Activated CD8-positive, alpha-beta T cell treated with anti-CD3 and anti-CD28 coated beads, Interleukin-2, amount 10 ng/mL, durations not matched to agents 7 days and 5 days (primary cell): Measurements from ENCODE around the gene RUNX1. TPM values are rescaled to one million over a fixed set of nuclear protein-coding genes. Genes with fewer than 3 reads are reported as not detected.

Experiments used
- ATAC-seq: fragments of 150-1000 bp; cut with Tn5 transposase; one replicate; pipeline ENCODE4 v1.10.0; 2021; ENCODE audit warnings: moderate library complexity
- CTCF ChIA-PET: fragments of 350-600 bp; sonication (Branson Sonifier 250); formaldehyde crosslinking; loops from one replicate; lab custom pipeline; 2021; ENCODE audit warnings: antibody characterized with exemption; lab: Charles Lee
- POLR2A ChIA-PET: fragments of 350-600 bp; sonication (Branson Sonifier 250); formaldehyde crosslinking; loops from one replicate; lab custom pipeline; 2021; ENCODE audit warnings: antibody characterized with exemption; lab: Charles Lee
- DNase-seq: peaks from one replicate; pipeline ENCODE4 v3.0.0-alpha.2; 2020
- H3K27ac Mint-ChIP-seq: one replicate; pipeline ENCODE4 v1.8.0; 2021; ENCODE audit warnings: mild to moderate bottlenecking, mixed read lengths
- H3K27me3 Mint-ChIP-seq: one replicate; pipeline ENCODE4 v1.8.0; 2021; ENCODE audit warnings: low read depth, mixed read lengths
- H3K36me3 Mint-ChIP-seq: one replicate; pipeline ENCODE4 v1.8.0; 2021; ENCODE audit warnings: low read depth, mixed read lengths
- H3K4me1 Mint-ChIP-seq: one replicate; pipeline ENCODE4 v1.8.0; 2021; ENCODE audit warnings: low read depth, mixed read lengths
- H3K4me3 Mint-ChIP-seq: one replicate; pipeline ENCODE4 v1.8.0; 2021; ENCODE audit warnings: mild to moderate bottlenecking, mixed read lengths
- H3K9me3 Mint-ChIP-seq: one replicate; pipeline ENCODE4 v1.8.0; 2022; ENCODE audit warnings: mixed read lengths; ENCODE audit not compliant: insufficient read depth
- total RNA-seq, 2 experiments: library from RNA; stranded (reverse); gene quantifications; one replicate each; pipeline ENCODE4 v1.2.3, GENCODE V29; 2021

RUNX1 gene
- total RNA-seq, 2 experiments from 2014 or later = 10.4 to 10.6 TPM

DNA sequence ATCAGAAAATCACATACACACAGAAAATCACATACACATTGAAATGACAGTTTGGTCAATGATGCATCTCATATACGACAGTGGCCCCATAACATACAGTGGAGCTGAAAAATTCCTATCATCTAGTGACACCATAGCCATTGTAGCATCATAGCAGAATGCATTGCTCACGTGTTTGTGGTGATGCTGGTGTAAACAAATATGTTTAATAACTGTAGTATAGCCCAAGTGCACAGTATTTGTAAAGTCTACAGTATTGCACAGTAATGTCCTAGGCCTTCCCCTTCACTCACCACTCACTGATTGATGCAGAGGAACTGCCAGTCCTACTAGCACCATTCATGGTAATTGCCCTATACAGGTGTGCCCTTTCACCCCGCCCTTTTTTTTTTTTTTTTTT lies 30.1 kb upstream of the RUNX1 start:
- no peak for DNase-seq
- CTCF ChIA-PET = no interaction called here
- Mint-ChIP-seq H3K36me3 (no peaks in the 10 kb centered on the region), H3K9me3 (no peaks in the 10 kb centered on the region), H3K27me3 (peaks cover 9% of the 10 kb centered on the region), H3K4me1 (no peaks in the 10 kb centered on the region), H3K4me3 (no peak overlapping the region), H3K27ac (no peak overlapping the region)
- no peak for ATAC-seq
- POLR2A ChIA-PET = no interaction called here

DNA sequence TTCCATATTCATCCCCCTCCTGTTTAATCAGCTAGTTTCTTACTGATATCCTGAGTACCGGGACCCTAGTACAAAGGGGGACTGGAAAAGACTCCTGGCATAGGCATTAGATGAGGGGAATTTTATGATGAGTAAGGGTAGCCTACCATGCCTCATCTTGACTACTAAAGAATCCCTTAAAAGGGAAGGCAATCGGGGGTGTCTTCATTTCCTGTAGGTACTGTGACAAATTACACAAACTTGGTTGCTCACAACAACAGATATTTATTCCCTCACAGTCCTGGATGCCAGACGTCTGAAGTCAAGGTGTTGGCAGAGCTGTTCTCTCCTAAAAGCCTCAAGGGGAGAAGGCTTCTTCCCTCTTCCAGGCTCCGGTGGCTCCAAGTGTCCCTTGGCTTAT lies 28.9 kb upstream of the RUNX1 start:
- no peaks in the 10 kb centered on the region for H3K36me3 Mint-ChIP-seq
- DNase-seq (no peak), ATAC-seq (no peak)
- POLR2A ChIA-PET = no interaction called here
- peaks cover 9% of the 10 kb centered on the region for H3K27me3 Mint-ChIP-seq
- H3K4me1 Mint-ChIP-seq = no peaks in the 10 kb centered on the region
- no peak overlapping the region for H3K27ac Mint-ChIP-seq
- no peaks in the 10 kb centered on the region for H3K9me3 Mint-ChIP-seq
- H3K4me3 Mint-ChIP-seq = no peak overlapping the region
- CTCF ChIA-PET = no interaction called here

DNA sequence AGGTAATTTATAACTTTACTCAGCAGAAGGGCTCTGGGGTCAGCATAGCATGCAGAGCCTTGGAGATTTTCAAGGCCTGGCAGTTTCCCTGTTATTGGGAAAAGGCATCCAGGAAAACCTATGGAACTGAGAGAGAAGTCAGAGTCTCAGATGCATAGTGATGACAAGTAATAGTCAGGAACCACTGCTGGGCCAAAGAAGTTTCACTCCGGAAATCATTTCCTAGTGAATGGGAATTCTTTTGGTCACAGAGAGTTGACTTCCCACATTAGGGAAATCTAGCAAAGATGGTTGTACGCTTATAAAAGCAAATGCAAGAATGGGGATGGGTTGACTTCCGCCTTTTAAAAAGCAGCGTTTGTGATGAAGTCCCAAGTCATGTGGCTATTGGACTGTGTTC lies 28.4 kb upstream of the RUNX1 start:
- Mint-ChIP-seq H3K9me3 (no peaks in the 10 kb centered on the region), H3K36me3 (no peaks in the 10 kb centered on the region), H3K27me3 (peaks cover 9% of the 10 kb centered on the region), H3K27ac (no peak overlapping the region), H3K4me3 (no peak overlapping the region), H3K4me1 (no peaks in the 10 kb centered on the region)
- CTCF ChIA-PET = no interaction called here
- DNase-seq (no peak), ATAC-seq (no peak)
- POLR2A ChIA-PET = no interaction called here

DNA sequence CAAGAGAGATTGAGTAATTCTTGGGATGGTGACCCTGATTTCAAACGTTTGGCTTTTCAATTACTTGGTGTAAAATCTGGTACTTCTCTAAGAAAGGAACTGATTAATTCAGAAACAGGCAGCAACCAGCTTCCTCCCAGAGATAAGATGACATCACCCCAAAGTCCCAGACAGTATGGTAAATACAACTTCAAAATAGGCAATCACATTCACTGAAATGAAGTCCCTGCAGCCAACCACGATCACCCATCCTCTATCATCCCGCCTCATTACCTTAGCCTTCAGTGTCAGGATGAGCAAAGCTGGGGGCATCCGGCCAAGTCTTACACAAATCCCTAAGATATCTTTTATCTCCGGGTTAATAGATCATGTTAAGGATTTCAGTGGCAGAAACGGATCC lies 26.4 kb upstream of the RUNX1 start:
- DNase-seq (no peak), ATAC-seq (no peak)
- H3K36me3 Mint-ChIP-seq = no peaks in the 10 kb centered on the region
- ChIA-PET POLR2A (no interaction called here), CTCF (interaction anchor here (0.9 kb wide), 1 partner anchor 27 kb away, joined by 3 read pairs; no protein-coding TSS in a partner anchor)
- peaks cover 1% of the 10 kb centered on the region for H3K27me3 Mint-ChIP-seq
- H3K4me1 Mint-ChIP-seq = no peaks in the 10 kb centered on the region
- H3K9me3 Mint-ChIP-seq = no peaks in the 10 kb centered on the region
- H3K4me3 Mint-ChIP-seq = no peak overlapping the region
- no peak overlapping the region for H3K27ac Mint-ChIP-seq

DNA sequence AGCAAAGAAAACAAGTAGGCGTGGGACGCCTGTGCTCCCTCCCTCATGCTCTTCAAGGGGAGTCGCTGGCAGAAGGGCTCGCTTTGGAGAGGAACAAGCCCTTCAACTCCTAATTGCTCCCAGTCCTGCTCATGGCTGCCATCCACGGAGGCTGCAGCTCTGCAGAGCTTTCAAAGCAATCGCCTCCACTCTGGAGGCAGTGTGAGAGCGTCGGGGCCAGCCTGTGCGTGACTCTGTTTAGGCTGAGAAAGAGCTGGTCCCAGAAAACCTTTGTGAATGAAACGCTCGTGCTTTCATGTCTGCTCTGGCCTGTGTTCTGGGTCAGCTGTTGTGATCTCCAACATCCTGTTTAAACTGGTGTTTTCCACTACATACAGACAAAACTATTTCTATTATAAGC lies 23.9 kb upstream of the RUNX1 start:
- ATAC-seq (no peak), DNase-seq (no peak)
- Mint-ChIP-seq H3K27ac (no peak overlapping the region), H3K4me3 (no peak overlapping the region), H3K4me1 (no peaks in the 10 kb centered on the region), H3K9me3 (no peaks in the 10 kb centered on the region), H3K27me3 (no peaks in the 10 kb centered on the region), H3K36me3 (no peaks in the 10 kb centered on the region)
- CTCF ChIA-PET = no interaction called here
- POLR2A ChIA-PET = no interaction called here

DNA sequence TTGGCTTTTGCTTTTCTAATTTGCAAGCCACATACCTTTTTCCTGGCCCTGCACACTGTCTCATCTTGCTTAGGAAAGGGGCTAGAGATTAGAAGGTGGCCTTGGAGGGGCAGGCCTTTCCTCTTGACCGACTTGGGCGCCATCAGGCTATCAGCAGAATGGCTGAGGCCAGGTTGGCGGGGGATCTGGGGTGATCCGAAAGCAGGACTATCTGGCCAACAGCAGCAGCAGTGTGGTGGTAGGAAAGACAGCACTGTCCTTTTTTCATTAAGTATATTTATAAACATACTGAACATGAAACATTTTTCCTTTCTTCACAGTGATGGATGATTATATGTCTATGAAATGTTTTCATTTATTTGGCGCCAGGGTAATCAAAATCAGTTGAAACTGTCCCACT lies 23.5 kb upstream of the RUNX1 start:
- H3K27me3 Mint-ChIP-seq = no peaks in the 10 kb centered on the region
- no peak overlapping the region for H3K27ac Mint-ChIP-seq
- no peak overlapping the region for H3K4me3 Mint-ChIP-seq
- no peaks in the 10 kb centered on the region for H3K9me3 Mint-ChIP-seq
- H3K4me1 Mint-ChIP-seq = no peaks in the 10 kb centered on the region
- no peaks in the 10 kb centered on the region for H3K36me3 Mint-ChIP-seq
- ChIA-PET POLR2A (no interaction called here), CTCF (no interaction called here)
- no peak for ATAC-seq
- DNase-seq = no peak

DNA sequence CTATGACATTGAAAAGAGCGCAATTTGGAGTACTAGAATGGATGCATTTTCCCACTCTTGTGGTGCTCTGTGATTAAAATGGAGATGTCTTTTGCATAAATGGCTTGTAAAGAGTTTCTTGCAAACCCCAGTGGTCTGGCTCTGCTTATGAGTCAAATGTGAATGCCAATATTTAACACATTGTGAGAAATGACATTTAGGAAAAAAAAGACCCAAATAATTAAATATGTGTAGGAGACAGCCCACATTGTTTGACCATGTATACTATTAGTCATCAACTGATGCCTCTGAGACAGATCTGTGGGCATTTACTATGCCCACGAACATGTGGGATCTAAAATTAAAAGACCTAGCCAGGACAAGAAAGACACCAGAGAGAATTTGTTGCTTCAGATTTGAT lies 22.2 kb upstream of the RUNX1 start:
- ATAC-seq = no peak

DNA sequence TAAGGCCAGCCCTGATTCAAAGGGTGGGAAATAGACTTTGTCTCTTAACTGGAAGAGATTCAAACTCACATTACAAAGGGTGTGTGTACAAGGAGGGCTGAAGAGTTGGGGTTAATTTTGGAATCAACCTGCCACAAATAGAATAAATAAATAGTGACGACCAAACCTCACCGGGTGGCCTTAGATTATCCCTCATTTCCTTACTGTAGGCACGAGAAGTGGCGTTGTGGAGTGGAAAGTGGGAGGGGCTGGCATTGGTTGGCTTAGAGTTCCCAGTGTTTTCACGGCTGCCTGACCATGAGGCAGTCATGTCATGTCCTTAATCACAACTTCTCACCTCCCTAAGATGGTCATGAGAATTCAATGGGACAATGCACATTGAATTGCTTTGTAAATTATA lies 21.3 kb upstream of the RUNX1 start:
- CTCF ChIA-PET = no interaction called here
- H3K9me3 Mint-ChIP-seq = no peaks in the 10 kb centered on the region
- POLR2A ChIA-PET = interaction anchor here (0.6 kb wide), 1 partner anchor 54 kb away, joined by 3 read pairs; no protein-coding TSS in a partner anchor

More for the DNA sequence above, 22.2 kb upstream of the RUNX1 start:
- ChIA-PET POLR2A (no interaction called here), CTCF (no interaction called here)
- H3K27me3 Mint-ChIP-seq = peaks cover 3% of the 10 kb centered on the region
- no peaks in the 10 kb centered on the region for H3K36me3 Mint-ChIP-seq
- H3K27ac Mint-ChIP-seq = no peak overlapping the region
- H3K4me3 Mint-ChIP-seq = no peak overlapping the region
- no peaks in the 10 kb centered on the region for H3K4me1 Mint-ChIP-seq
- H3K9me3 Mint-ChIP-seq = no peaks in the 10 kb centered on the region
- DNase-seq = no peak

DNA sequence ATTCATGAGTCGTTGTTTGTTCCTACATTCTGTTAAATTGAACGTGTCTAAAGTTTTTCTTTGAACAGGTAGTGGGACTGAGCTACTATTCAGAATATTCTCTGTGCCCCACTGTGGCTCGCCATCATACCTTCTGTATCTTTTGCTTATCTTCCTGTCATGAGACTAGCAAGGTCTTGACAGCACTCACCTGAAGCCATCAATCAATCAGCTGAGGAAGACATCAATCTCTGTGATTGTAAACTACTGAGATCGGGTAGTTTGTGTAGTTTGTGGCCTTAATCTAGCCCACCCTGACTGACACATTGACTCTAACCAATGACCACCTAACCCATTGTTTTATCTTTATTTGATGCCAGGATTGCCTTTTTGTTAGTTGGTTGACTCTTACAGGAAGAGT lies 17.7 kb upstream of the RUNX1 start:
- DNase-seq (no peak), ATAC-seq (no peak)
- CTCF ChIA-PET = interaction anchor here (1.2 to 1.6 kb wide), 3 partner anchors 9 to 334 kb away, joined by 4 to 5 read pairs (median 5); no protein-coding TSS in a partner anchor
- POLR2A ChIA-PET = no interaction called here
- Mint-ChIP-seq H3K36me3 (no peaks in the 10 kb centered on the region), H3K9me3 (no peaks in the 10 kb centered on the region), H3K27me3 (peaks cover 3% of the 10 kb centered on the region), H3K4me1 (no peaks in the 10 kb centered on the region), H3K4me3 (no peak overlapping the region), H3K27ac (no peak overlapping the region)

More for the DNA sequence above, 21.3 kb upstream of the RUNX1 start:
- Mint-ChIP-seq H3K27me3 (peaks cover 3% of the 10 kb centered on the region), H3K4me3 (no peak overlapping the region), H3K36me3 (no peaks in the 10 kb centered on the region), H3K4me1 (no peaks in the 10 kb centered on the region), H3K27ac (no peak overlapping the region)
- DNase-seq (no peak), ATAC-seq (no peak)

DNA sequence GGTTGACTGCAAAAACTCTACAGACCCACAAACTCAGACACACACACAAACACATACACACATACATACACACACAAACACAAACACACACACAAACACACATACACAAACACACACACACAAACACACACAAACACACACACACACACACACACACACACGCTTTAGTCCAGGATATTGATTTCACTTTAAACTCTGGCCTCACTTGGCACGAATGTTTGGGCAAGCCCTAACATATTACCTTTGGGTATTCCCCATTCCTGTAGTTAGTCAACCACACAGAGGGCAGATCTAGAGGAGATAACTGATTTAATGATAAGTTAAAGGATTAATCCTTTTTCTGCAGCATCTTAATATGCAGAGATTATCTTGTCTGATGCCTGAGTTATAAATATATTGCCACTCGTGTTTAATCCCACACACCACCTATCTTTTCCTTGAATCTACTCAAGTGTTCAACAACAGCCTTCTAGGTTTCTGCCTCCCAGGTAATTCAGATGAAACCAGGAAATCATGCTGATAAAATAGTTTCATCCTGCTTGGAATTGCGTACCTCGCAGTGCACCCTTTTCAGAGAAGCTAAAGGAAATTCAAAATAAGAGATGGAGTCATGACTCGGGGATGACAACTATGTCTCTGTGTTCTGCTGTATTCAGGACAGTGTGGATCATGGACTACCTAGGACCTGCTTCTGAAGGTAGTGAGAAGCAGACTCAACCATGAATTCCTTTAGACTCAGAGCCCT lies 14.5 kb upstream of the RUNX1 start:
- ChIA-PET POLR2A (no interaction called here), CTCF (no interaction called here)
- Mint-ChIP-seq H3K4me1 (peaks cover 5% of the 10 kb centered on the region), H3K27me3 (peaks cover 22% of the 10 kb centered on the region), H3K36me3 (no peaks in the 10 kb centered on the region), H3K9me3 (no peaks in the 10 kb centered on the region), H3K27ac (no peak overlapping the region), H3K4me3 (no peak overlapping the region)
- DNase-seq (no peak), ATAC-seq (no peak)

DNA sequence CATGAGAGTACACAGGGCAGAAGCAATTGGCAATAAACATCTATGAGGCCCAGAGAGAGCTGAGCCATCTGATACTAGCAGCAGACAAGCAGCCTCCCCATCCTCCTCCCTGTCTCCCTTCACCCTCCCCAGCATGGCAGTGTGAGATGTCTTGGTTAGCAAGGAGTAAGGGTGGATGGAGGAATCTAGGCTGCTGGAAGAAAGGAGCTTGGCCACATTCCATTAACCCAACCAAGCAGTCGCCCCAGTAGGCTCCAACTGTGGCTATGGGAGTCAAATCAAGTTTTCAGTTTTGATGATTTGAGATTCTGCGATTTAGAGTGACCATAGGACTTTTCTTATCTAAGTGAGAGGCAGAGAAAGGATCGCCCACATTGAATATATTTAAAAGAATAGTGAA lies 12.9 kb upstream of the RUNX1 start:
- POLR2A ChIA-PET = no interaction called here
- Mint-ChIP-seq H3K27ac (no peak overlapping the region), H3K27me3 (peaks cover 30% of the 10 kb centered on the region), H3K4me3 (no peak overlapping the region), H3K9me3 (no peaks in the 10 kb centered on the region), H3K4me1 (peaks cover 13% of the 10 kb centered on the region), H3K36me3 (no peaks in the 10 kb centered on the region)
- CTCF ChIA-PET = no interaction called here
- ATAC-seq (no peak), DNase-seq (no peak)

DNA sequence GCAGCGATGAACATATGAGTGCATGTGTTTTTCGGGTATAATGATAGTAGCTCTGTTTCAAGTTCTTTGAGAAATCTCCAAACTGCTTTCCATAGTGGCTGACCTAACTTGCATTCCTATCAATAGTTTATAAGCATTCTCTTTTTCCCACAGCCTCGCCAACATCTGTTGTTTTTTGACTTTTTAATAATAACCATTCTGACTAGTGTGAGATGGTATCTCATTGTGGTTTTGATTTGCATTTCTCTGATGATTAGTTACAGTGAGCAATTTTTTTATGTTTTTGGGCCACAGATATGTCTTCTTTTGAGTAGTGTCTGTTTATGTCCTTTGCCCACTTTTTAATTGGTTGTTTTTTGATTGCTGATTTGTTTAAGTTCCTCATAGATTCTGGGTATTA lies 10.6 kb upstream of the RUNX1 start:
- Mint-ChIP-seq H3K27me3 (peaks cover 34% of the 10 kb centered on the region), H3K27ac (no peak overlapping the region), H3K36me3 (no peaks in the 10 kb centered on the region), H3K4me1 (peaks cover 14% of the 10 kb centered on the region), H3K4me3 (no peak overlapping the region), H3K9me3 (no peaks in the 10 kb centered on the region)
- no peak for ATAC-seq
- CTCF ChIA-PET = no interaction called here
- DNase-seq = no peak
- POLR2A ChIA-PET = interaction anchor here (0.5 kb wide), 1 partner anchor 57 kb away, joined by 3 read pairs; no protein-coding TSS in a partner anchor
